Measurements from ENCODE around the gene COPS3. TPM values are rescaled to one million over a fixed set of nuclear protein-coding genes. Genes with fewer than 3 reads are reported as not detected.

COPS3 gene
- total and polyA plus RNA-seq, 2 of the 4 experiments (the other 2 are of a cell fraction) = 71.4 to 144 TPM

GRCh38 chr17:17229416-17230384 lies 51.3 kb downstream of the COPS3 start (continued):
- no peak for TF ChIP-seq SMC3 (IDR thresholded peaks at IDR 0.05; ENCODE audit: low read depth, low read length)

- intact Hi-C loops (cut with micrococcal nuclease) (no loop called here), in situ Hi-C loops (cut with MboI; ENCODE audit: low sequenced_read_pairs) (no loop called here)
- H4K91ac ChIP-seq (ENCODE audit: insufficient read depth, low read depth, low read length) = no peak overlapping the region
- TF ChIP-seq MAZ (IDR thresholded peaks at IDR 0.05; ENCODE audit: borderline replicate concordance, low read depth, low read length) (no peak), SMC3 (IDR thresholded peaks at IDR 0.05; ENCODE audit: low read depth, low read length) (no peak), NFE2L2 (IDR thresholded peaks at IDR 0.05; ENCODE audit: low read depth, low read length) (no peak), RFX5 (IDR thresholded peaks at IDR 0.05; ENCODE audit: low read depth, low read length) (no peak), CTCF (conservative IDR thresholded peaks at IDR 0.05; ENCODE audit: low read depth, low read length) (no peak), POLR2A (IDR thresholded peaks at IDR 0.05; ENCODE audit: low read depth, low read length) (no peak), MXI1 (IDR thresholded peaks at IDR 0.05; ENCODE audit: borderline replicate concordance, low read depth, low read length) (no peak), FOS (IDR thresholded peaks at IDR 0.05; ENCODE audit: low read depth, low read length) (no peak), CEBPB (IDR thresholded peaks at IDR 0.05; ENCODE audit: low read depth, low read length) (no peak), RCOR1 (IDR thresholded peaks at IDR 0.05; ENCODE audit: insufficient replicate concordance, low read length) (no peak), BHLHE40 (IDR thresholded peaks at IDR 0.05; ENCODE audit: low read depth, low read length) (no peak), ELK1 (IDR thresholded peaks at IDR 0.05; ENCODE audit: borderline replicate concordance, low read depth, low read length) (no peak)
Measured at GRCh38 chr17:17228521-17229279, 52.3 kb downstream of the COPS3 start.

More at GRCh38 chr17:17228521-17229279, 52.3 kb downstream of the COPS3 start:
- dilution Hi-C loops (cut with HindIII; ENCODE audit: low sequenced_read_pairs, unreplicated experiment) = no loop called here
- no TSS peak for BruUV-seq (replicated peaks)
- ChIA-PET CTCF (no interaction called here), POLR2A (ENCODE audit: unreplicated experiment) (no interaction called here)
- no peak overlapping the region for H3K4me2 ChIP-seq (ENCODE audit: low read depth, low read length)
- no peaks in the 10 kb centered on the region for H3K9me1 ChIP-seq (ENCODE audit: insufficient read depth, low read length)
- H3K18ac ChIP-seq (ENCODE audit: low read depth, low read length) = no peak overlapping the region
- DNase-seq = no peak
- H3K9ac ChIP-seq (ENCODE audit: low read depth, low read length) = no peak overlapping the region
- no peak overlapping the region for H2BK120ac ChIP-seq (ENCODE audit: low read depth, low read length)
- no peaks in the 10 kb centered on the region for H3K9me3 ChIP-seq (ENCODE audit: control insufficient read depth, insufficient read depth, low read length)
- no peak overlapping the region for H2AK9ac ChIP-seq (replicated peaks; ENCODE audit: low read depth, low read length, poor library complexity)
- ATAC-seq (ENCODE audit: low read depth) = no peak
- H3K56ac ChIP-seq (ENCODE audit: extremely low read depth, insufficient read depth, low read length) = no peak overlapping the region
- no peak overlapping the region for H3K14ac ChIP-seq (replicated peaks; ENCODE audit: low read depth, low read length)
- H3K36me3 ChIP-seq (ENCODE audit: control insufficient read depth, insufficient read depth, low read length) = peaks cover 78% of the 10 kb centered on the region
- H3K79me1 ChIP-seq (ENCODE audit: low read depth in 1 of 2, low read length in 2 of 2) = peaks cover 9 to 60% of the 10 kb centered on the region in 2 experiments
- H3K23ac ChIP-seq (ENCODE audit: low read depth, low read length) = no peak overlapping the region
- no peak overlapping the region for H4K8ac ChIP-seq (ENCODE audit: low read depth in 2 of 2, low read length in 2 of 2)
- no peak overlapping the region for H2AFZ ChIP-seq (replicated peaks; ENCODE audit: low read length, poor library complexity)
- WGBS, 2 experiments (ENCODE audit: extremely low coverage in 2 of 2, insufficient read length in 1 of 2) = 99% methylated on average over 11 of the region's 17 CpGs; no CpG with 5 or more reads in 1 of the 2 experiments
- peaks cover 46% of the 10 kb centered on the region for H4K20me1 ChIP-seq (ENCODE audit: insufficient read depth, low read length)
- H3K27me3 ChIP-seq (ENCODE audit: control insufficient read depth, insufficient read depth, low read length) = no peaks in the 10 kb centered on the region
- H2BK15ac ChIP-seq (ENCODE audit: low read depth, low read length) = no peak overlapping the region
- no peak overlapping the region for H4K5ac ChIP-seq (ENCODE audit: low read depth, low read length)
- H3K27ac ChIP-seq (ENCODE audit: insufficient read depth, low read length) = no peak overlapping the region
- H2BK5ac ChIP-seq (ENCODE audit: low read depth, low read length, poor library complexity, severe bottlenecking) = no peak overlapping the region
- no peak overlapping the region for H2BK20ac ChIP-seq (ENCODE audit: low read depth, low read length)
- H3K4me3 ChIP-seq (ENCODE audit: insufficient read depth, low read depth, low read length) = no peak overlapping the region
- H3K4me1 ChIP-seq (ENCODE audit: control insufficient read depth, insufficient read depth, low read length) = no peaks in the 10 kb centered on the region
- no peak overlapping the region for H3K4ac ChIP-seq (ENCODE audit: low read depth, low read length)
- H2AK5ac ChIP-seq (ENCODE audit: low read depth, low read length) = no peak overlapping the region
